ENCODE data around the gene RAD51AP2.
"Not testable (repeated sequence)": the region's sequence is repeated elsewhere in the genome, so short reads cannot be mapped to it uniquely, and the experiment has no call there.

The RAD51AP2 gene

DNA sequence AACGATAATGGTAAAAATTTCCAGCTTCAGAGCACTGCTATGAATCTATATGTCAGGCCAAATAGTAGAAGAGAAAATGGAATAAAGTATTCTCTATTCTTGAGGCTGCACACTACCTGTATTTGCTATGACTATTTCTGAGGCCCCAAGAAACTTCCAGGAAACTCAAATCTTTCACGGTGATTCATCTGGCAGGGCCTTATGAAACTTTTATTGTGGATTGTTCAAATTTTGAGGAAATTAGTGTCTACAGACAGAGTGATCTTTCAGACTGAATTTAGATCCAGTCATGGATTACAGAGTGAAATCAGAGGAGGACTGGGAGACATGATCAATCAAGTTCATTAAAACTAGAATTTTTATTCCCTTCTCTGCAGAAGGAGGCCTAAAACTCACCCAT, 18.2 kb upstream of the RAD51AP2 start:
- no peak for DNase-seq

DNA sequence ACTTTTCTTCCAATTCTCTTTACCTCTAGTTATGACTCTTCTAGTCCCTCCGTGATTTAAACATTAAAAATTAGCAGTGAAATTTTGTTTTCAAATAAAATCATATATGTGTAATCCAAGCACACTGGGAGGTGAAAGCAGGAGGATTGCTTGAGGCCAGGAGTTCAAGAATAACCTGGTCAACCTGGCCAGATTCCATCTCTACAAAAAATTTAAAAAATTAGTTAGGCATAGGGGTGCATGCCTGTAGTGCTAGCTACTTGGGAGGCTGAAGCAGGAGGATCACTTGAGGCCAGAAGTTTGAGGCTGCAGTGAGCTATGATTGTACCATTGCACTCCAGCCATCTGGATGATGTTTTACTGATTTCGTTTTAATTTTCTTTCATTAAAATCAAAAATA, 15.3 kb upstream of the RAD51AP2 start:
- DNase-seq, result no peak

DNA sequence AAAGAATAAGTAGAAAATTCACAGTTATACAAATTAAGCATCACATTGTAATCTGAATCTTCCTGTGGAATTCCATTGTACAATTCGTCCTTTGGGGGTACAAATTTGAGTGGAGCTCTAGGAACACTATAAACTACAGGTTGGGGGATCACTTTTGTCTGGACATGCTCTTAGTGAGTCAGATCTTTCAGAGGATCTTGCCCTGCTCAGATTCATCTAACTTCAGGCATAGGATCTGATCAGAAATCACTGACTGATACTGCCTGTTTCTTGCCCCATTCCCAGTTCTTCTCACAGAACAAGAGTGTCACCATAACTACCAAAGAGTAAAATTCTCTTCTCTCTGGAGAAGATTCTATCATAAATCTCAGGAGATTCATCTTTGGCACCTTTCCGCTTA, 11.5 kb upstream of the RAD51AP2 start:
- DNase-seq, result no peak

DNA sequence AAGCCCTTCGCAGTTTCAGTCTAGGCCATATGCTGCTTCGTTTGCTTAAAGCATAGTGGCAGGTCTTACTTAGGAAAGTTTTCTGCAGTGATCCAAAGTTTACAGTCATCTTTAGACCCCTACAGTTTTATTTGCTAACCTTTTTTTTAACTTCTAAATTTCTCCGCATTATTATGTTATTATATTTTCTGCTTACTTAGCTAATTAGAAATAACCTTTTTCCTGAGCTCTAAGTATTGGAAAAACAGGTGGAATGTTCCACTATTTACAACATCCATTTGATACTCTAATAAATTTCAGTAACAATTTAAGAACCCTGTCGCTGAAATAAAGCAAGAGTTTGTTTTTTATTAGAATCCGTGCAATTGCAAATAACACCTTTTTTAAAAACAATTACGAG, 4.1 kb upstream of the RAD51AP2 start:
- DNase-seq, result no peak

DNA sequence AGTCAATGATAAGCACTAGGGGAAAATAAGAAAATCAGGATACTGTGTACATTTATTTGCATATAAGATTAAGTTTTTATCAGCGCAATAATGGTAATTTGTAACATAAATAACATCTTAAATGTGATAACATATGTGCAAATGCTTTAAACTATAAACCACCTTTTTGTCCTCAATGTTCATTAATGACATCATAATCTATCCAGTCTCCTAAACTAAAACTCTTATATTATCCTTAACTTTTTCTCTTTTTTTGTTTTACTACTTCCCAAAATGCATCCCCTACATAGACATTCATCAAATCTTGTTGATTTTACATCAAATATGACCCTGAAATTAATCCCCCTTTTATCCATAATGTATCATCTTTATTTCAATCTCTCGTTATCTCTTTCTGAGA, 3.4 kb upstream of the RAD51AP2 start:
- DNase-seq, result no peak

DNA sequence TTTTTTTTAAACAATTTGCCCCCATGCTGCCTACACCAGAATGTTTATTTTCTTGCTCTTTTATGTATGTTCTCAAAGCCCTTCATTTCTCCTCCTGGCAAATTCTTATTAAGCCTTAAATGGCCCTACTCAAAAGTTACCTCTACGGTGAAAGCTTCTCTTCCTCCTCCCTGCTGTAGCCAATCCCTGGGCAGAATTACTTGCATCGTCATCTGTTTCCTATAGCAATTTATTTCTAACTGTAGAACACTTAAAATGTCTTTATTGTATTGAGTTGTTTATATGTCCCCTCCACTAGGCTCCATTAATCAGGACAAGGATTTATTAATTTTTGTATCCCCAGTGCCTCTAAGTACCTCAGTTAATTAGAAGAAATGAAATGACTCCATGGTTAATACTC, 2.5 kb upstream of the RAD51AP2 start:
- no peak for DNase-seq

DNA sequence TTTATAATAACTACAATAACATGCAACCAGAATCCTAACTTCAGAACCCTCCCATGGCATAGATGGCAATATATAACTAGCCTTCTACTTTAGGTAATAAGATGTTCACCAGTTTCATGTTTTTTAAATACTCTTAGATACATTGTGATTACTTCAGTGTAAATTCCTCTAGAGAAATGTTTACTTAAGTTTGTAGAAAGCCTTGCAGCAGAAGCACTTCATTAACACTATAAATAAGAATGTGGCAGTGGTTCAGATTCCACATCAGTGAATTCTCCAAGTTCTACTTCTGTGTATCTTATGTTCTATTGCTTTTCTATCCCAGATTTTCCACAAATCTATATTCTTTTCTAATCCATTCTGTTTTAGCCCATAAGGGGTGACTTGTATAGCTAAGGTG, 1.2 kb upstream of the RAD51AP2 start:
- DNase-seq, result no peak

DNA sequence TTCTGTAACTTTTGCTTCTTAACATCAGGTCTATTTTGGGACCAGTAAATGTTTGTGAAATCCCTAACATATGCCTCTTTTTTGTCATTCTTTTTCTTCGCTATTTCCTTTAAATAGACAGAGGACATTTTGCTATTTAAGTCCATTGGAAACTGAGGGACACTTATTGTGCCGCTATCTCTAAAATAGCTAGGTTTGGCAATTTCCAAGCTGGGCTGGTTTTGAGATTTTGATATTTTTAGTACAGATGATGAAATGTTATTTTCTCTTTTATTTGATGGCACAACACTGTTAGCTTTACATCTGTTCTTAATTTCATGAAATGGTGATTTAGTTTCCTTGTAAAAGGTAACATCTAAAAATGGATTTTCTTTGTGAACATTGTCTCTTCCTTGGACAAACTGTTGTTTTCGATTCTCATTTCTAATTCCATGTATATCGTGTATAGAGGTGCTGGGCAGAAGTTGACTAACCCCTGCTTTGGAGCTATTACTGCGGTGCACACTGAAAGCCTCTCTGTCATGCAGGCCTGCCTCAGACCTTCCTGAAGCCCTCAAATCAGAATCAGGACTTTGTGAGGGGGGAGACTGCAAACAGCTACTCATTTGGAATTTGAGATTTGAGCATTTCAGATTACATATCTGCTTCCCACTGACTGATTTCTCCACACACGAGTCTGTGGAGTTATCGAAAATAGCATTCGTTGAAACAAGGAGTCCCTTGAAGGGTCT, 594 bp downstream of the RAD51AP2 start:
- DNase-seq, result no peak

DNA sequence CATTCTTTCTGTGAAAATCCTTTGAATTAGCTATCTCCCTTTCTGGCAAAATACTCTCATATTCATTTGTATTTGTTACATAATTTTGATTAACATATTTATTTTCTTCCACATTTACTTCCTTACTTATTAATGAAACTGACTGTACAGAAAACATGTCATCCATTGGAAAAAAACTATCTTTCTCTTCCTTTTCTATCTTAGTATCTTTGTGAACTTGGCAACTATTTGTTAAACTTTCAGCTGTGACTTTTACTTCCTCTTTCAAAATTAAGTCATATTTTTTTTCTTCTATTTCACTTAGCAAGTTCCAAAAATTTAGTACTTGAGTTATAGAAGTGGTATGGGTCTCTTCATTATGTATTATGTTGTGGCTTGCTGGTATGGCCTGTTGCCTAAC, 2.6 kb downstream of the RAD51AP2 start:
- DNase-seq, result no peak

DNA sequence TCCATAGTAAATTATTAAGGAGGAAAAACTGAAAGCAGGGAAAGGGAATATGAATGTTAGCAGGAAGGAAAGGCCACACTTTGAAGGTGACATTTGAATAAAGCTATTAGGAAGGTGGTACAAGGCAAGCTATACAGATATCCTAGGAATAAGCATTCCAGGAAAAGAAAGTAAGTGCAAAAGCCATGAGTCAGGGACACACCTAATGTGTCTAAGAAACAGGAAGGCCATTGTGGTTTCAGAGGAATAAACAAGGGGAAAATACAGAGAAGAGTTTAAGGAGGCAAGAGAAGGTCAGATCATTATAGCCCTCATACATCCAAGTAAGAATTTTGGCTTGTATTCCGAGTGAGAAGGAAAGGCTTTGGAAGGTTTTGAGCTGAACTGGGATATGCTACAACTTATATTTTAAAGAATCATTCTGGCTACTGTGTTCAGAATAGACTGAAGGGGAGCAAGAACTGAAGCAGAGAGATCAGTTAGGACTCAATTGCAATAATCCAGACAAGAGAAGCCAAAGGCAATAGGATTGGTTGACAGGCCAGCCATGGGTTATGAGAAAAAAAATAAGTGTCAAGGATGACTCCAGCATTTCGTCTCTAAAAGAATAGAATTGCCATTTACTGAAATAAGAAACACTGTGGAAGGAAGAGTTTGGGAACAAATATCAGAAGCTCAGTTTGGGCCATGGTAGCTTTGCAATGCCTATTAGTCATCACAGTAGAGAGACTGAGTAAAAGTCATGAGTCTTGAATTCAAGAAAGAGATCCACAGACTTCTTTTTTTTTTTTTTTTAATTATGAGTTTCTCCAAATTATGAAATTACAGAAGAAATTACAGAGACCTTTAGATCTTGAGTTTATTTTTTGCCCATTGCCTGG, 11.3 kb downstream of the RAD51AP2 start:
- no peak for DNase-seq

DNA sequence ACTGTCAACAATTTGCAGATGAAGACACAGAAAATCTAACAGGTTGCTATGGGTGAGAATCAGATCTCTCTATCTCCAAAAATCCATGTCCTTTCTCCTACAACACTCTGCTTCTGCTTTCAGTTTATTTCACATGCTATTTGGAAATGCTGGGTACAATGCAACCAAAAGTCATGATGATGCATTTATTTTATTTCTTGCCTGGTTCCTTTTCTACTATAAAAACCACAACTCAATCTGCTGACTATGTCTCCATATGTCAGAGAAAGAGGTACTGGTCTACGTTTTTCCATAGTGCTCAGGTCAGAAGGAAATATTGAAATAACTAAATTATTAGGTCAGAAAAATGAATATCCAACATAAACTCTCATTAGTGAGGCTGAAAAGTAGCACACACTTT, 20.5 kb downstream of the RAD51AP2 start:
- no peak for DNase-seq

DNA sequence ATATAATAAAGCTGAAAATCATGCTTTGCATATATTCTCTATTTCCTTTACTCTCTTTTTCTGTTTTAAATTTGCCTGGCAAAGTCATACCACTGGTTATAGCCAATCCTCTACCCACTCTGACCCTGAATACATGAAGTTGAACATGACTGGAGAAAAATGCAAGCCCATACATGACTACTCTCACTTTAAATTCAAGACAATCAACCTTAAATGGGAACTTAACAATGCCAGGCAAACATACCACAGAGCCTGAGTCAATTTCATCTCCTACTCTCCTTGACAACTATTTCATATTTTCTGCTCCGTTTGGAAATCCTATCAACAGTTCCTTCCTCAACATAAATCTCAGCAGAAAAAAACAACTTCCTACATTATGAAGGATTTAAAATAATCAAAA, 22.6 kb downstream of the RAD51AP2 start:
- no peak for DNase-seq

DNA sequence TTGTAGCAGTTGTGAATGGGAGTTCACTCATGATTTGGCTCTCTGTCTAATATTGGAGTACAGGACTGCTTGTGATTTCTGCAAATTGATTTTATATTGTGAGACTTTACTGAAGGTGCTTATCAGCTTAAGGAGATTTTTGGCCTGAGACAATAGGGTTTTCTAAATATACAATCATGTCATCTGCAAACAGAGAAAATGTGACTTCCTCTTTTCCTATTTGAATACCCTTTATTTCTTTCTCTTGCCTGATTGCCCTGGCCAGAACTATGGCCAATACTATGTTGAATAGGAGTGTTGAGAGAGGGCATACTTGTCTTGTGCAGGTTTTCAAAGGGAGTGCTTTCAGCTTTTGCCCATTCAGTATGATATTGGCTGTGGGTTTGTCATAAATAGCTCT, 28.1 kb downstream of the RAD51AP2 start:
- DNase-seq, result not testable (repeated sequence)

DNA sequence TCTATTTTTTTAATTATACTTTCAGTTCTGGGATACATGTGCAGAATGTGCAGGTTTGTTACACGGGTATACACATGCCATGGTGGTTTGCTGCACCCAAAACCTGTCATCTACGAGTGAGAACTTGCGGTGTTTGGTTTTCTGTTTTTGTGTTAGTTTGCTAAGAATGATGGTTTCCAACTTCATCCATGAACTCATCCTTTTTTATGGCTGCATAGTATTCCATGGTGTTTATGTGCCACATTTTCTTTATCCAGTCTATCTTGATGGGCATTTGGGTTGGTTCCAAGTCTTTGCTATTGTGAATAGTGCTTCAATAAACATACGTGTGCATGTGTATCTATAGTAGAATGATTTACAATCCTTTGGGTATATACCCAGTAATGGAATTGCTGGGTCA, 29.6 kb downstream of the RAD51AP2 start:
- not testable (repeated sequence) for DNase-seq

DNA sequence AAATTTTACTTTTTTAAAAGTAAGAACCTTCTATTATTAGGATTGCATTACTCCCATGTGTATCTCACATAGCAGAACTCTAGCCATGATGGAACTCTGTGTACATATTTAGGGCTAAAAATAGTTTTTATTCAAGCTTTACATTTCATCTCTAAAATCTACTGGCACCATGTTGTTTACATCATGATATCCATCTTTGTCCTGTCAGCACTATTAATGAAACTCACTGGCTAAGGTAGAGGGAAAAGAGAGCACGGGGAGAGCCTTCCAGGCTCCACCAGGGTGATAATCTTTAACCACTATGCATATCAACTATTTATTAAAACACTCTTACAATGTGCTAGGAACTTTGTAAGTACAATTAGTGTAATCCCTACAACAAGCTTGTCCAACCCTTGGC, 34.7 kb downstream of the RAD51AP2 start:
- no peak for DNase-seq

DNA sequence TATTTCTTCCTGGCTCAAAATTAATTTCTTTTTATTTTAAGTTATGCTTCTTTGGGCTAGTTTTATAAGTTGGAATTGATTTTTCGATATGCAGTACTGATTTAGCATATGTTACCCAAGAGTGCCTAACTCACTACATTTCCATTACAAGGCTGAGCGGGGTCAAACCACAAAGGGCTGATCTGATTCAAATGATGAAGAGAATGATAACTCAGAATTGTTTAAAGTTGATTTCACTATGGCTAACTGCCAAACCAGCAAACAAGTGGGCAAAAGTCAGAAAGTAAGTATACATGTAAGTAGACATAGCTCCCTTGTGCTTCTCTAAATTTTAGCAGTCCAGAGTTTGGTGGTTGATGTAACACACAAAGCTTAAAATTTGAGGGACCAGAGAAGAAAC, 35.6 kb downstream of the RAD51AP2 start:
- no peak for DNase-seq

DNA sequence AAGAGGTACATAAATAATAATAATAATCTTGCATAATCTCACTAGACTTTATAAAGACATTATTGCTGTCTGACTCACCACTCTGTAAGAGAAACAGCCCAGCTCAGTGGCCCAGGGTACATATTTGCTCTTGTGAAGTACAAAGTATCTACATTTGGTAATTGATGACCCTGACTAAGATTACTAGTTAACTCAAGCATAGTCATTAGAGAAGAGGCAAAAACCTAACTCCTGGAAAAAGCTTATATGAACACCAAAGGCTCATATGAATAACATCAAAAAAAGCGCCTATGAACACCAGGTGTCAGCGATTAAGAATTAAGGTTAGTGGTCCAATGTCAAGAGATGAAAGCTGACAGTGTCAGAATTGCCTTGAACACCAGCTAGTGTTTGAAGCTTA, 38.4 kb downstream of the RAD51AP2 start:
- no peak for DNase-seq

DNA sequence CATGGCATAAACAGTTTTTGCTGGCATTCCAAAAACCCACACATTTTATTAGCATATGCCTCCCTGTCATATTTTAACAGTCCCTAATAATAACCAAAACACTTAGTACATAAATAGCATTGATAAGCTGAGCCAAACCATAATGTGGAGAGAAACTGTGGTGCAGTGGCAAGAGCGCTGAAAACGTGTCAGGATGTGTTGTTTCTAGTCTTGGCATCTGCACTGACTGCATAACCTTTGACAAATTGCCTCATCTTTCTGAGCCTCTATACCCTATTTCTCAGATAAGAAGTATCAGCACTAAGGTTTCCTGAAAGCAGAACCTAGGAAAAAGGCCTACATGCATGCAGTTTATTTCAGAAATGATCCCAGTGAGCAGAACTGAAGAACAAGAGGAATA, 41.4 kb downstream of the RAD51AP2 start:
- no peak for DNase-seq

DNA sequence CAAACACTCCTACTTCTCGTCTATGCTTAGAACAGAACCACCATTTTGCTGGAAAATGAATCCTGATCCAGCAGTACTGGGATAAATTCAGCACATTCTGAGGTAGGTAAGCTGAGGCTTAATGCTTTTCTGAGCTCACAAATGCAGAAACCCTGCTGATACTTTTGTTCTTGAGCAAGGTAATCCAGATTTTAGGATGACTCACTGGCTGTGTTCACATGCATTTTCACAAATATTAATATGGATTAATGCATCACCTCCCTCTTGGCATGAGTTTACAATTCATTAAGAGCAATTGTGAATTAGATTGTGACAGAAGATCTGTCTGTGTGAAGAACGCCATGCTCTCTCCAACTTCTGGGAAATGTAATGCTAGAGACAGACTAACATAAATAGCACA, 42.2 kb downstream of the RAD51AP2 start:
- DNase-seq, result no peak

DNA sequence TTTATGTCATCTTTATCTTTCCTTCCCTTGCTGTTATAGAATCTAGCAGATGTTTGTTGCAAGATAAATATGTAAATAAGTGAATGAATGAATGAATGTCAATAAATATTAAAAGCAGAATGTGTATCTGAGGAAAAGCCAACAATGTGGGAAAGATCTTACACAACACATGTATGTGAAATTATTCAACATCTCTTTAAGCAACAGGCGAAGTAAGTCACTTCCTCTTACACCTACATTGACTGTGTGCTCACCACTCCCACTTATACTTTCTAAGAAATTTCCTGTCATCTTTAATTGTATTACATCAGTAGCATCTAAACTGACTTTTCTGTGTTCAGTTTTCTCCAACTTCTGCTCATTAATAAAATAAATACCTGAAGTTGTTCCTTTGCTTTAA, 43.0 kb downstream of the RAD51AP2 start:
- DNase-seq, result no peak

DNA sequence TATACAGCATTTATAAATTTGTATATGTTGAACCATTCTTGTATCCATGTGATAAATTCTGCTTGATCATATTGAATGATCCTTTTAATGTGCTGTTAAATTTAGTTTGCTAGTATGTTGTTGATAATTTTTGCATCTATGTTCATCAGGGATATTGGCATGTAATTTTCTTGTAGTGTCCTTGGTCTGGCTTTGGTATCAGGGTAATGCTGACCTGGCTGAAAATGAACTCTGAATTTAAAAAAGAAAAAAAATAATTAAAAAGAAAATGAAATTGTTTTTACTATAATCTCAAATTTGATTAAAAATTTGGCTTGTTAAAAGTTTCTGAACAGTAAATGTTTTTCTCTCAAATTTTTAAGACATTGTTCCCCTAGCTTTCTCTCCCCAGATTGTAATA, 46.3 kb downstream of the RAD51AP2 start:
- no peak for DNase-seq

DNA sequence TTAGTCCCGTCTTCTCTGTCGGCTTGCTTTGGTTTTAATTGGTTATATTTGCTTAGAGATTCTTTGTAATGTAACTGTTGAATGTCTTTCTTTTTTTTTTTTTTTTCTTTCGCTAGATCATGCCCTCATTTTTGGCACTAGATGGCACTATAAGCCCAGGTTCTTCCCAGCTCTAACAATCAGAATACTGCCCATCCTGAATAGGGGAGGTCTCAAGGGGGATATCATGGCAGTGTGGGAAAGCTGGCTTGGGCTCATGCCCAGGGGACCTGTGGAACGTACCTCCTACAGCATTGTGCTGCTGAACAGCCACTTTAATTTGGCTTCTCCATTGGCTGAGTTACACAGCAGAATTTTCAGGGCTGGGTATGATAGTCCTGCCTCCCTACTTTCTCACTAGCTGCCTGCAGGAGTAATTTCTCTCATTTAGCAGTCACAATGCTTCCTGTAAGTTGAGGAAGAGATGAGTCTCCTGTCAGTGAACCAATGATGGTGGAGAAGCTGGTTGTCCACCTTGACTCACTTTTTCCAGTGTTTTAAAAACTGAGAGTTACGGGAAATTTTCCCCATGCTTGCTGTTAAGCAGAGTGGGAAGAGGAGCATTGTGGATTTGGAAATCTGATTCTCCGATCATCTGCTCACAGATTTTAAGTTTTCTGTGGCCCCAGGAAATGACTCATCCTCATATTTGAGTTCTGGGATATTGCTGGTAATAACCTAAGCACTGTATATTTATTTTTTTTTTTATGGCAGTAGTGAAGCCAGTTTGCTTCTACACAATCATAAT, 47.2 kb downstream of the RAD51AP2 start:
- DNase-seq, result no peak

DNA sequence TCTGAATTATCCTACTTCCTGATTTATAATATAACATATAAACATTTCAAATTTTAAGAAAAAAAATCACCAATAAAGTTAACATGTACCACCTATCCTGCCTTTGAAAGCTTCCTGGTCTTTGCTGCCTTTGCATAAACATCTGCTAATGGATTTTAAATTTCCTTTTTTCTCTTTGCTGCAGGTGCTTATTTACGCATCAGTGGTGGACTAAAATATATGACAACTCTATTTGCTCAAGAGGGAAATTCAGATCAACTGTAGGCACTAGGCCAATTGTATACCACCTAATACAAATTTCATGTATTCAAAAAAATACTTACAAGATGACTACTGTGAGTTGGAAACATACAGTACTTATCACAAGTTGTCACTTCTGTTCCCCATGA, 57.2 kb downstream of the RAD51AP2 start:
- DNase-seq, result no peak

Measured in effector CD8-positive, alpha-beta T cell (primary cell).